ENCODE data around the gene RAI14. TPM values are rescaled to one million over a fixed set of nuclear protein-coding genes. Genes with fewer than 3 reads are reported as not detected.

RAI14 gene
- total RNA-seq, 1 donor from 2014 or later, result 259 TPM

DNA sequence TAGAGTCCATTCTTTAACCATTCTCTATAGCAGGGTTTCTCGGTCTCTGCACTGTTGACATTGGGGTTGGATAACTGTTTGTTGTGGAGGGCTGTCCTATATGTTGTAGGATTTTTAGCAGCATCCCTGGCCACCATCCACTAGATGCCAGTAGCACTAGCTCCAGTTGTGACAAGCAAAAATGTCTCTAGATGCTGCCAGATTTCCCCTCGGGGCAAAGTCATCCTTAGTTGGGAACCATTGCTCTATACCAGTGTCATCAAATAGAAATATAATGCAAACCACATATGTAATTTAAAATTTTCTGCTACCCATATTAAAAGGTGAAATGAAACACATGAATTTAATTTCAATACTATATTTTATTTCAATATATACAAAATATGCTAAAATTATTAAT, 185.7 kb downstream of the RAI14 start:
- H3K9me3 Mint-ChIP-seq (ENCODE audit: unreplicated experiment), result peaks cover 3% of the 10 kb centered on the region
- H3K27me3 Mint-ChIP-seq (ENCODE audit: unreplicated experiment), result peaks cover 6% of the 10 kb centered on the region
- no peak for DNase-seq
- TF ChIP-seq, protein P1, sequence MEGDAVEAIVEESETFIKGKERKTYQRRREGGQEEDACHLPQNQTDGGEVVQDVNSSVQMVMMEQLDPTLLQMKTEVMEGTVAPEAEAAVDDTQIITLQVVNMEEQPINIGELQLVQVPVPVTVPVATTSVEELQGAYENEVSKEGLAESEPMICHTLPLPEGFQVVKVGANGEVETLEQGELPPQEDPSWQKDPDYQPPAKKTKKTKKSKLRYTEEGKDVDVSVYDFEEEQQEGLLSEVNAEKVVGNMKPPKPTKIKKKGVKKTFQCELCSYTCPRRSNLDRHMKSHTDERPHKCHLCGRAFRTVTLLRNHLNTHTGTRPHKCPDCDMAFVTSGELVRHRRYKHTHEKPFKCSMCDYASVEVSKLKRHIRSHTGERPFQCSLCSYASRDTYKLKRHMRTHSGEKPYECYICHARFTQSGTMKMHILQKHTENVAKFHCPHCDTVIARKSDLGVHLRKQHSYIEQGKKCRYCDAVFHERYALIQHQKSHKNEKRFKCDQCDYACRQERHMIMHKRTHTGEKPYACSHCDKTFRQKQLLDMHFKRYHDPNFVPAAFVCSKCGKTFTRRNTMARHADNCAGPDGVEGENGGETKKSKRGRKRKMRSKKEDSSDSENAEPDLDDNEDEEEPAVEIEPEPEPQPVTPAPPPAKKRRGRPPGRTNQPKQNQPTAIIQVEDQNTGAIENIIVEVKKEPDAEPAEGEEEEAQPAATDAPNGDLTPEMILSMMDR (IDR thresholded peaks at IDR 0.05; ENCODE audit: partially characterized antibody, unreplicated experiment), result no peak
- H3K27ac Mint-ChIP-seq (ENCODE audit: unreplicated experiment), result no peak overlapping the region
- H3K4me3 Mint-ChIP-seq (ENCODE audit: unreplicated experiment), result no peak overlapping the region
- H3K4me1 Mint-ChIP-seq (ENCODE audit: low read depth, unreplicated experiment), result no peaks in the 10 kb centered on the region
- H3K36me3 Mint-ChIP-seq (ENCODE audit: unreplicated experiment), result no peaks in the 10 kb centered on the region

- Mint-ChIP-seq H3K4me3 (ENCODE audit: unreplicated experiment) (no peak overlapping the region), H3K27ac (ENCODE audit: unreplicated experiment) (no peak overlapping the region), H3K36me3 (ENCODE audit: unreplicated experiment) (no peaks in the 10 kb centered on the region), H3K27me3 (ENCODE audit: unreplicated experiment) (peaks cover 6% of the 10 kb centered on the region), H3K4me1 (ENCODE audit: low read depth, unreplicated experiment) (no peaks in the 10 kb centered on the region), H3K9me3 (ENCODE audit: unreplicated experiment) (peaks cover 3% of the 10 kb centered on the region)
- TF ChIP-seq, protein P1 (IDR thresholded peaks at IDR 0.05; ENCODE audit: partially characterized antibody, unreplicated experiment), result no peak
- DNase-seq, result no peak
These were observed 186.4 kb downstream of the RAI14 start for GRCh38 chr5:34842554-34842953.

GRCh38 chr5:34843497-34843896, 187.4 kb downstream of the RAI14 start:
- Mint-ChIP-seq H3K27ac (ENCODE audit: unreplicated experiment) (no peak overlapping the region), H3K36me3 (ENCODE audit: unreplicated experiment) (no peaks in the 10 kb centered on the region), H3K4me3 (ENCODE audit: unreplicated experiment) (no peak overlapping the region), H3K27me3 (ENCODE audit: unreplicated experiment) (peaks cover 6% of the 10 kb centered on the region), H3K9me3 (ENCODE audit: unreplicated experiment) (peaks cover 3% of the 10 kb centered on the region), H3K4me1 (ENCODE audit: low read depth, unreplicated experiment) (no peaks in the 10 kb centered on the region)
- no peak for DNase-seq
- TF ChIP-seq, protein P1 (IDR thresholded peaks at IDR 0.05; ENCODE audit: partially characterized antibody, unreplicated experiment), result no peak

GRCh38 chr5:34844106-34844505, 188.0 kb downstream of the RAI14 start:
- Mint-ChIP-seq H3K4me3 (ENCODE audit: unreplicated experiment) (no peak overlapping the region), H3K4me1 (ENCODE audit: low read depth, unreplicated experiment) (no peaks in the 10 kb centered on the region), H3K36me3 (ENCODE audit: unreplicated experiment) (no peaks in the 10 kb centered on the region), H3K9me3 (ENCODE audit: unreplicated experiment) (peaks cover 3% of the 10 kb centered on the region), H3K27me3 (ENCODE audit: unreplicated experiment) (peaks cover 6% of the 10 kb centered on the region), H3K27ac (ENCODE audit: unreplicated experiment) (no peak overlapping the region)
- TF ChIP-seq, protein P1 (IDR thresholded peaks at IDR 0.05; ENCODE audit: partially characterized antibody, unreplicated experiment), result no peak
- DNase-seq, result no peak

GRCh38 chr5:34844999-34845398, 188.9 kb downstream of the RAI14 start:
- Mint-ChIP-seq H3K9me3 (ENCODE audit: unreplicated experiment) (no peaks in the 10 kb centered on the region), H3K27ac (ENCODE audit: unreplicated experiment) (no peak overlapping the region), H3K4me3 (ENCODE audit: unreplicated experiment) (no peak overlapping the region), H3K27me3 (ENCODE audit: unreplicated experiment) (no peaks in the 10 kb centered on the region), H3K36me3 (ENCODE audit: unreplicated experiment) (no peaks in the 10 kb centered on the region), H3K4me1 (ENCODE audit: low read depth, unreplicated experiment) (no peaks in the 10 kb centered on the region)
- TF ChIP-seq, protein P1 (IDR thresholded peaks at IDR 0.05; ENCODE audit: partially characterized antibody, unreplicated experiment), result no peak
- no peak for DNase-seq

Measured in glutamatergic neuron (in vitro differentiated cells).